Adrenal gland (tissue), 5 donors: Measurements from ENCODE around the gene FTCDNL1.

ENCODE experiments used
- POLR2A ChIP-seq, 2 donors: fragments of 450-650 bp; IDR thresholded peaks; one replicate each; pipeline ENCODE4 v1.6.1; 2017; ENCODE audit warnings: antibody characterized with exemption in 2 of 2, mild to moderate bottlenecking in 2 of 2, moderate library complexity in 1 of 2
- TF ChIP-seq, protein P1 (sequence below), 6 experiments: fragments of 450-650 bp in 4 of 6; fragments of 200-600 bp in 2 of 6; sonication (generic) in 1 of 6; IDR thresholded peaks; 1 replicate in 5 of 6; 2 replicates in 1 of 6; pipeline versions ENCODE4 v1.5.1 to v1.8.0; 2016 to 2021; ENCODE audit warnings: antibody characterized with exemption in 6 of 6, mild to moderate bottlenecking in 2 of 6, moderate library complexity in 1 of 6
- donor health status: DM: no; HTN: no; CAD: no.

DNA sequence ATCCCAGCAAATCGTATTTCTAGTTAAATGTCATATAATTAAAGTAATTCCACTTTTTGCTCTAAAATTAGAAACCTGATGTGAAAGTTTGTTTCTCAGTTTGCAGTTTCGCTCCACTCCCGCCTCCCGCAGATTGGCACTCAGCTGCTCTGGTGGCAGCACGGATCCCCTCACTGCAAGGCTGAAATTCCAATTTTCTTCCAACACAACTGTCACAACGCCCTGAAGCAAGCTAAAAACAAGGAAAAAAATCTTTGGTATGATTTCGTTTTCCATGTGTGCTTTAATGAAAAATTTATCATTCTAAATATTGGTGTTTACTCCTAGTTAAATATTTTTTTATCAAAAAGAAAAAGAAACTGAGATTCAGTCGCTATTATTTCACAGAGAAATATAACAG is 38.5 kb downstream of the FTCDNL1 start:
- TF ChIP-seq, protein P1, sequence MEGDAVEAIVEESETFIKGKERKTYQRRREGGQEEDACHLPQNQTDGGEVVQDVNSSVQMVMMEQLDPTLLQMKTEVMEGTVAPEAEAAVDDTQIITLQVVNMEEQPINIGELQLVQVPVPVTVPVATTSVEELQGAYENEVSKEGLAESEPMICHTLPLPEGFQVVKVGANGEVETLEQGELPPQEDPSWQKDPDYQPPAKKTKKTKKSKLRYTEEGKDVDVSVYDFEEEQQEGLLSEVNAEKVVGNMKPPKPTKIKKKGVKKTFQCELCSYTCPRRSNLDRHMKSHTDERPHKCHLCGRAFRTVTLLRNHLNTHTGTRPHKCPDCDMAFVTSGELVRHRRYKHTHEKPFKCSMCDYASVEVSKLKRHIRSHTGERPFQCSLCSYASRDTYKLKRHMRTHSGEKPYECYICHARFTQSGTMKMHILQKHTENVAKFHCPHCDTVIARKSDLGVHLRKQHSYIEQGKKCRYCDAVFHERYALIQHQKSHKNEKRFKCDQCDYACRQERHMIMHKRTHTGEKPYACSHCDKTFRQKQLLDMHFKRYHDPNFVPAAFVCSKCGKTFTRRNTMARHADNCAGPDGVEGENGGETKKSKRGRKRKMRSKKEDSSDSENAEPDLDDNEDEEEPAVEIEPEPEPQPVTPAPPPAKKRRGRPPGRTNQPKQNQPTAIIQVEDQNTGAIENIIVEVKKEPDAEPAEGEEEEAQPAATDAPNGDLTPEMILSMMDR (IDR thresholded peaks at IDR 0.05) = no peak
- TF ChIP-seq POLR2A (IDR thresholded peaks at IDR 0.05) = no peak
